Measurements from ENCODE around the gene PRSS21.

The PRSS21 gene

GRCh38 chr16:2779978-2780898, 36.8 kb upstream of the PRSS21 start:
- no peak for DNase-seq

GRCh38 chr16:2782583-2783351, 34.3 kb upstream of the PRSS21 start:
- no peak for DNase-seq

- DNase-seq: no peak
These were observed 33.3 kb upstream of the PRSS21 start for GRCh38 chr16:2783581-2784357.

DNA sequence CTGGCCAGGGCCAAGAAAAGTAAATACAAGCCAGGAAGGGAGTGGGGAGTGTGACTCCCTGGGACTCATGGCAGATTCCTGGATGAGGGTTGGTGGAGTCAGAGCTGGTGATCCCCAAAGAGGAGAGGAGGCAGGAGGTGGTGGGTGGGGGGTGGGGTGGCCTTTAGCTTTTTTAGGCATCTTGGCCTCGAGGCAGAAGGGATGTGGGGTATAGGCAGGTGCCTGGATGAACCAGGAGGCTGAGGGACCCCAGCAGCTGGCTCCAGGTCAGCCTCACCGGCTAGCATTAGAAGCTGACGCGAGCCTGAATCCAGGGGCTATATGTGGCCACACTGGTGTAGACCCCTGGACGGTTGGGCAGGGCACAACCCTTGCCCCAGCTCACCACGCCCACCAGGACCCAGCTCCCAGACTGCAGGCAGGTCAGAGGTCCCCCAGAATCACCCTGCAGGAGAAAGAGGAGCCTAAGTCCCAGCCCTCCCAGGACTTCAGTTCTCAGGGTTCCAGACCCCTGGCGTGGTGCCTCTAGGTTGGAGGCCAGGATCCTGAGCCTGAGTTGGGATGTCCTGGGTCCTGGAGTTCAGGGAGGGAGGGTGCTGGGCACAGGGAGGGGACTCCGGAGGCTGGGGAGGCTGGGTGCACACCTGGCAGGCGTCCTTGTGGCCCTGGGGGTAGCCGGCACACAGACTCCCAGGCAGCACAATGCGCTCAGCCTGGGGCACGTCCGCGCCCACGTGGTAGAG, 32.5 kb upstream of the PRSS21 start:
- no peak for DNase-seq

DNA sequence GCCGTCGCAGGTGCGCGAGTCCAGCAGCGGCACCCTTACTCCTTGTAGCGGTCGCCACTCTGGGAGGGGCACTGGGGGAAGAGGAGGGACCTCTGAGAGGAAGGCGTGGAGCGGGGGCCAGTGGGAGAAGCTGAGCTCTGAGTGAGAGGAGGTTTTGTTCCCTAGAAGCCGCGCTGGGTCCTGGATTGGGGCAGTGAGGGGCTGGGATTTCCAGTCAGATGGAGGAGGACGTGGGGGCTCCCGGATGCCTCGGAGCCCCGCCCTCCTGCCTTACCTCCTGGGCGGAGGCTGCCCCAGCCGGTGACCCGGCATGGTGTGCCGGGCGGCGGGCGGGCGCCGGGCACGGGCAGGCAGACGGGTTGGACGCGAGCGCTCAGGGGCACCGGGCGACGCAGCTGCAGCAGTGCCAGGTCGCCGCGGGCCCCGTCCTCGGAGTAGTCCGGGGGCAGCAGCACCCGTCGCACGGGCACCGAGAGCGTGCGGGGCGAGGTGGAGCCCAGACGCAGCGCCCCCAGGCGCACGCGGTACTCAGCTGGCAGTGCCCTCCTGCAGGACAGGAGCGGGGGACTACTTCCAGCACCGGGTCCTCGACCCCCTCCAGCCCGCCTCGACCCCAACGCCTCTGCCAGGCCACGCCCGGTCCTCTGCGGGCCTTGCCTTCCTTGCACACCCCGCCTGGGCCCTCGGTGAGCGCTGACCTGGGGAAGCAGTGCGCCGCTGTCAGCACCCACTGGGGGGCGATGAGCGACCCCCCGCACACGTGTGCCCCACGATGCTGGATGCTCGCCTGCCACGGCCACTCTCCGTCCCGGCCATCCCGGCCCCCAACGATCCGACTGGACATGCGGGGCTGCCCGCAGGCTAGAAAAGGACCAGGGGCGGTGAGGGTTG, 31.7 kb upstream of the PRSS21 start:
- DNase-seq: peak; percentile 44

- DNase-seq: no peak
These were observed 30.8 kb upstream of the PRSS21 start for GRCh38 chr16:2786061-2786825.

GRCh38 chr16:2786826-2787151, 30.2 kb upstream of the PRSS21 start:
- no peak for DNase-seq

GRCh38 chr16:2787406-2787805, 29.6 kb upstream of the PRSS21 start, which contains the start of gene PRSS33:
Gene PRSS33, minus strand, starts transcription at chr16:2787560. Its CDS starts 1,013 bp downstream, at chr16:2786547.
- no peak for DNase-seq

GRCh38 chr16:2787961-2788360, 29.1 kb upstream of the PRSS21 start:
- DNase-seq: no peak

DNA sequence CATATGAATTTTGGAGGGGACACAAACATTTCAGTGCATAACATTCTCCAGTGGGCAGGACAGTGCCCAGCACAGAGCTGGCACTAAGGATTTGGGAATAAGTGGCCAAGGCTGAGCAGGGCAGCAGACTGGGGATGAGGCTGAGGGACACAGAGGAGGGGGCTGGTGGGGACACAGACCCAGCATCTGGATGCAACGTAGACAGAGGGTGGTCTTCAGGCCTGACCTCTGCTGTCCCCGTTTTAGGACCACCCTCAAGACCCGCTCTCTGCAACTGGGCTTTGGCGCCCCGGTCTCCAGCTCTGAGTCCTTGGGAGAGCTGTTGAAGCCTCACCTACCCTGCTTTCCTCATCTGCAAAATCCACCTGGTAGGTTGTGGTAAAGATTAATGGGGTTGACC, 26.4 kb upstream of the PRSS21 start:
- DNase-seq: no peak

- no peak for DNase-seq
These were observed 25.9 kb upstream of the PRSS21 start for GRCh38 chr16:2791174-2791573.

GRCh38 chr16:2792940-2793339, 24.1 kb upstream of the PRSS21 start:
- no peak for DNase-seq

DNA sequence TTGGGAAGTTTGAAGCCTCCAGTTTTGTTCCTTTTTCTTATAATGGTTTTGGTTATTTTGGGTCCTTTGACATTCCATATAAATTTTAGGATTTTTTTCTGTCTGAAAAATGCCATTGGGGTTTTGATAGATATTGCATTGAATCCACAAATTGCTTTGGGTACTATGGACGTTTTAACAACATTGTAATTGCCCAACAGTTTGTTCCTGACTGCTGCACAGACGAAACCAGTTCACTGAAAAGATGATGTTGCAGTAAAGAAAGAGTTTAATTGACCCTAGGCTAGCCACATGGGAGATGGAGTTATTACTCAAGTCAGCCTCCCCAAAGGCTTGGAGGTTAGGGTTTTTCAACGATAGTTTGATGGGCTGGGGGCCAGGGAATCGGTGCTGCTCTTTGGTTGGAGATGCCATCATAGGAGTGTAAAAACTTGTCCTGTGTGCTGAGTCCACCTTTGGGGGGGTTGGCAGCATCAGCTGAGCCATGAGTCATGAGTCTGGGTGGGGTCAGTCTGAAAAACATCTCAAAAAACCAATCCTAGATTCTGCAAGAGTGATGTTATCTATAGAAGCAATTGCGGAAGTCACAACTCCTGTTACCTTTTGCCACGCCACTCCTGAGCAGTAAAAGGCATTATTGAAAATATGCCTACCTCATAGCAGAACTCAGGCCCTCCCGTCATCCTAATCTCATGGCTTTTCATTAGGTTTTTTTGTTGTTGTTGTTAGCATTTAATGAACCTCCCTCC, 21.5 kb upstream of the PRSS21 start:
- no peak for DNase-seq

DNA sequence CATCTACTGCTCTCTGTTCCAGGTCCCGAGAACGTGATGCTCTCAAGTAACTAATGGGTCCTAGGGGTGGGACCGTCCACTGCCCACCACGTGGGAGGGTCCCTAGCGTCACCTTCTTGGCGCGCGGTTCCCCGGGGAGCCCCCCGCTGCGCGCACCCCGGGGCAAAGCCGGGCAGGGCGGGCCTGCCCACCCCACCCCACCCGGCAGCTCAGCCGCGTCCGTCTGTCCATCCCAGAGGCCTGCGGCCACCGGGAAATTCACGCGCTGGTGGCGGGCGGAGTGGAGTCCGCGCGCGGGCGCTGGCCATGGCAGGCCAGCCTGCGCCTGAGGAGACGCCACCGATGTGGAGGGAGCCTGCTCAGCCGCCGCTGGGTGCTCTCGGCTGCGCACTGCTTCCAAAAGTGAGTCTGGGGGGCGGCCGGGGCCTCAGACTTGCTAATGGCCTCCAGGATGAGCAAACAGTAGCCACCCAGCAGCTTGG, 18.3 kb upstream of the PRSS21 start:
- DNase-seq: no peak

GRCh38 chr16:2799205-2799858, 17.7 kb upstream of the PRSS21 start:
- DNase-seq: no peak

GRCh38 chr16:2799859-2800226, 17.2 kb upstream of the PRSS21 start:
- no peak for DNase-seq

DNA sequence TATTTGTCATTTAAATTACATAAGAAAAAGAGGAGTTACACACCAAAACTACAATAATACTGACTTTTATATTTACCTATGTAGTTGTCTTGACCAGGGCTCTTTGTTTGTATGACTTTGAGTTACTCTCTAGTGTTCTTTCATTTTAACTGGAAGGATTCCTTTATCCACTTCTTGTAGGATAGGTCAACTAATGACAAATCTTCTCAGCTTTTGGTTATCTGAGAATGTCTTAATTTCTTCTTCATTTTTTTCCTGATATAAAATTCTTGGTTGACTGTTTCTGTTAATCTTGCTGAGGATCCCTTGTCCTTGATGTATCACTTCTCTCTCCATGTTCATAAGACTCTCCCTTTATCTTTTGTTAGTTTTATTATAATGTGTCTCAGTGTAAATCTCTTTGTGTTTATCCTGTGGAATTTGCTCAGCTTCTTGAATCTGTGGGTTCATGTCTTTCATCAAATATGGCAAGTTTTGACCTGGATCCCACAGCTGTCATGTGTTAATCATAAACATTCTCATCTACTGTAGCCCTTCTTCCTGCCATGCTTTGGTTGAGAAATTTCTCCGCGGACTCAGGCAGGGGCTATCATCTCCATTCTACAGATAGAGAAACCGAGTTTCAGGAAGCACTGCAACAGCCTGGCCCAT, 13.4 kb upstream of the PRSS21 start:
- no peak for DNase-seq

DNA sequence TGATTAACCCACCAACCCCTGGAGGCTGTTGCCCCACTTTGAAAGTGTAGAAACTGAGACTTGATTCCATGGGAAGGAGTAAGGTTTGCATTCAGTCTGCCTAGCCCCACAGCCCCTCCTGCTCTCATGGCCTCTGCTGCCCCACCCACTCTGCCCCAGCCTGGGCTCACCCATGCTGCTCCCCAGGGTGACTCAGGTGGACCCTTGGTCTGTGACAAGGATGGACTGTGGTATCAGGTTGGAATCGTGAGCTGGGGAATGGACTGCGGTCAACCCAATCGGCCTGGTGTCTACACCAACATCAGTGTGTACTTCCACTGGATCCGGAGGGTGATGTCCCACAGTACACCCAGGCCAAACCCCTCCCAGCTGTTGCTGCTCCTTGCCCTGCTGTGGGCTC, 12.3 kb upstream of the PRSS21 start:
- DNase-seq: no peak

GRCh38 chr16:2806286-2806685, 10.8 kb upstream of the PRSS21 start:
- DNase-seq: no peak

Measured in stimulated activated CD4-positive, alpha-beta T cell treated with anti-CD3 and anti-CD28 coated beads, Interleukin-4, amount 100 ng/mL, for 1 hour (primary cell).